Left lung (tissue), 10 donors: ENCODE measurements around the gene FBXO38. TPM values are rescaled to one million over a fixed set of nuclear protein-coding genes. Genes with fewer than 3 reads are reported as not detected.

ENCODE experiments used
- ATAC-seq: fragments of 200-7000 bp; cut with Tn5 transposase; one replicate; pipeline ENCODE4 v1.9.1; 2020; ENCODE audit warnings: moderate library complexity
- DNase-seq, 4 donors: peaks; one replicate each; pipeline ENCODE4 v3.0.0-alpha.2; 2013 to 2020
- H3K27ac ChIP-seq, 2 donors: fragments of 200-600 bp; sonication (generic) in 1 of 2; one replicate each; pipeline versions ENCODE4 v1.5.0 to v1.8.0; 2020 to 2021
- H3K27me3 ChIP-seq, 2 donors: fragments of 200-600 bp; sonication (generic) in 1 of 2; one replicate each; pipeline versions ENCODE4 v1.5.0 to v1.8.0; 2020 to 2021
- H3K36me3 ChIP-seq, 2 donors: fragments of 200-600 bp; sonication (generic) in 1 of 2; one replicate each; pipeline versions ENCODE4 v1.5.0 to v1.8.0; 2020 to 2021
- H3K4me1 ChIP-seq, 2 donors: fragments of 200-600 bp; one replicate each; pipeline ENCODE4 v1.8.0; 2021
- H3K4me3 ChIP-seq, 2 donors: fragments of 200-600 bp; sonication (generic) in 1 of 2; one replicate each; pipeline versions ENCODE4 v1.5.0 to v1.8.0; 2020 to 2021; ENCODE audit warnings: mild to moderate bottlenecking in 1 of 2
- H3K9me3 ChIP-seq, 2 donors: fragments of 200-600 bp; sonication (generic) in 1 of 2; one replicate each; pipeline versions ENCODE4 v1.5.0 to v1.8.0; 2020 to 2021
- intact Hi-C, 2 donors: fragments of 100-400 bp; cut with DNase I; formaldehyde crosslinking; loops; one replicate each; pipeline versions ENCODE4 v1.11.2 to v1.14.2; 2022
- polyA plus RNA-seq, 6 donors: library from polyadenylated mRNA; unstranded; fragments of 120-200 nt; gene quantifications; one replicate each; pipeline ENCODE4 v1.2.1, GENCODE V29; 2013; ENCODE audit not compliant: insufficient read length in 6 of 6
- total RNA-seq, 2 donors: library from RNA; stranded (reverse); fragmentation: NEBNext Ultra II Directional; extraction: Animal tissue kit (Norgen Biotek cat#: 25700); gene quantifications; one replicate each; pipeline ENCODE4 v1.2.1, GENCODE V29; 2021
- TF ChIP-seq, protein P1 (sequence below), 2 donors: fragments of 200-600 bp; sonication (generic) in 1 of 2; IDR thresholded peaks; one replicate each; pipeline versions ENCODE4 v1.5.0 to v1.8.0; 2021; ENCODE audit warnings: antibody characterized with exemption in 2 of 2
- donor health status: DM: no; HTN: yes; CAD: no.
- donor health status: DM: no; HTN: no; CAD: no.

FBXO38 gene
- total and polyA plus RNA-seq, 8 donors = 45.0 to 72.9 (median 52.8) TPM

DNA sequence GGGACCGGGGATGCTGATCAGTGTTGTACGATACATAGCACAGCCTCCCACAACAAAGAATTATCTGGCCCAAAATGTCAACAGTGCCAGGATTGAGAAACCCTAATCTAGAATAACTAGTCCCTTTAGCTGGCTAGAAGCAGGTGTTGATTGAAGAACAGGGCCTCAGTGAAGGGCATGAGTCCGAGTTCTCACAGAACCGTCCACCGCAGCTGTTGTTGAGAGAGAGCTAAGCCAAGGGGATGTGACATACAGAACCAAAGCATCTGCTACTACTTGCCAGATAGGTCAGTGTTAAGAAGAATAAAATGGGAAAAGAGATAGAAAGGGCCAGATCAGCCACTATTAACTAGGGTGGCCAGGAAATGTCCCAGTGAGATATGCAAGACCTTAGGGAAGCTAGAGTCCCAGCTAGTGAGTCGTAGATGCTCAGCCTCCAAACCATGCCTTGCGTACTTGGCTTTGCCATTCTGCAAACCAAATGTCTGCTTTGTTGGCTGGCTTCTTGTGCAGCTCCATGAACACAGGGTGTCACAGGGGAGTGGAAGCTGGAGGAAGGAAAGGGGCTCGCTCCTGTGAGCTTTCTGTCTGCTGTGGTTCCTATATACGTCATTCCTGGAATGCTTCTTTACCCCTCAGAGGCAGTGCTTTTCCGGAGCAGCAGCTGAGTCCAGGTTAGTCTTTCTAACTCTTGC lies 68.9 kb downstream of the FBXO38 start:
- Histone ChIP-seq H3K4me1 (no peaks in the 10 kb centered on the region), H3K27ac (no peak overlapping the region), H3K4me3 (no peak overlapping the region), H3K36me3 (no peaks in the 10 kb centered on the region), H3K9me3 (no peaks in the 10 kb centered on the region), H3K27me3 (no peaks in the 10 kb centered on the region)
- TF ChIP-seq, protein P1, sequence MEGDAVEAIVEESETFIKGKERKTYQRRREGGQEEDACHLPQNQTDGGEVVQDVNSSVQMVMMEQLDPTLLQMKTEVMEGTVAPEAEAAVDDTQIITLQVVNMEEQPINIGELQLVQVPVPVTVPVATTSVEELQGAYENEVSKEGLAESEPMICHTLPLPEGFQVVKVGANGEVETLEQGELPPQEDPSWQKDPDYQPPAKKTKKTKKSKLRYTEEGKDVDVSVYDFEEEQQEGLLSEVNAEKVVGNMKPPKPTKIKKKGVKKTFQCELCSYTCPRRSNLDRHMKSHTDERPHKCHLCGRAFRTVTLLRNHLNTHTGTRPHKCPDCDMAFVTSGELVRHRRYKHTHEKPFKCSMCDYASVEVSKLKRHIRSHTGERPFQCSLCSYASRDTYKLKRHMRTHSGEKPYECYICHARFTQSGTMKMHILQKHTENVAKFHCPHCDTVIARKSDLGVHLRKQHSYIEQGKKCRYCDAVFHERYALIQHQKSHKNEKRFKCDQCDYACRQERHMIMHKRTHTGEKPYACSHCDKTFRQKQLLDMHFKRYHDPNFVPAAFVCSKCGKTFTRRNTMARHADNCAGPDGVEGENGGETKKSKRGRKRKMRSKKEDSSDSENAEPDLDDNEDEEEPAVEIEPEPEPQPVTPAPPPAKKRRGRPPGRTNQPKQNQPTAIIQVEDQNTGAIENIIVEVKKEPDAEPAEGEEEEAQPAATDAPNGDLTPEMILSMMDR (IDR thresholded peaks at IDR 0.05) = no peak
- ATAC-seq = no peak
- intact Hi-C loops = no loop called here
- no peak for DNase-seq

DNA sequence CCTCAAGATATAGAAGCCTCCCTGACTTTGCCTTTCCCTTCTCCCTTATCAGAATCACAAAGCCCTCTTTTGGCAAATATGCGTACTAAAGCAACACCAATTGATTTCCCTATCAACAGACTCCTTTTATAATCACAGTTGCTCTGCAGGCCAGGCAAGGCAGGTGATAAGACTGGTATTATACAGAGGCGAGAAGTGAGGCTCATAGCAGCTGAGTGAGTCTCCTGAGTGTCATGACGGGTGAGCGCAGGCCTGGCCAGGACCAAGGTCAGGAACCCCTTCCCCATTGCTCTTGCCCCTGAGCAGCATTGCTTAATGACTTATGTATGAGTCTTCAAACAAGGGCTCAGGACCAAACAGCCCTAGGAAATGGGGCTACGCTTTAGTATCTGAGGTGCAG lies 70.8 kb downstream of the FBXO38 start:
- ATAC-seq = no peak
- TF ChIP-seq, protein P1 (IDR thresholded peaks at IDR 0.05) = no peak
- intact Hi-C loops = no loop called here
- H3K36me3 ChIP-seq = no peaks in the 10 kb centered on the region
- H3K27me3 ChIP-seq = no peaks in the 10 kb centered on the region
- no peak for DNase-seq
- no peaks in the 10 kb centered on the region for H3K4me1 ChIP-seq
- H3K27ac ChIP-seq = no peak overlapping the region
- no peaks in the 10 kb centered on the region for H3K9me3 ChIP-seq
- H3K4me3 ChIP-seq = no peak overlapping the region

DNA sequence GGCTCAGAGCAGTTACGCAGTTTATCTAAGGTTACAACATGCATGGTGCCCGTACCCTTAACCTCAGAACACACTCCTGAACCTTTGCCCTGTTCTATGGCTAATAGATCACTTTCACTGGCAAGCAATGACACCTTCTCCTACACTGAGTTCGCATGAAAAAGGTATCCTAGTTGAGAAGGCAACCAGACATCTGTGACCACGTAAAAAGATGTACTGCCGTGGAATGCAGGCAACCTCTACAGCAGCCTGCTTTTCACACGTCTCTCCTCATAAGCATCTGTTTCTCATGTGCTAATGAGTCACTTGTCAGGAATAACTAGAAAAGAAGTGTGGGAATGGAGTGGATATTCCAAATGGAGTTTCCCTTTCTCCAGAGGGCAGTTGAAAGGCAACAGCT lies 71.4 kb downstream of the FBXO38 start:
- DNase-seq = no peak
- Histone ChIP-seq H3K4me1 (no peaks in the 10 kb centered on the region), H3K27ac (no peak overlapping the region), H3K9me3 (no peaks in the 10 kb centered on the region), H3K36me3 (no peaks in the 10 kb centered on the region), H3K27me3 (no peaks in the 10 kb centered on the region), H3K4me3 (no peak overlapping the region)
- TF ChIP-seq, protein P1 (IDR thresholded peaks at IDR 0.05) = no peak
- no peak for ATAC-seq
- intact Hi-C loops = no loop called here

DNA sequence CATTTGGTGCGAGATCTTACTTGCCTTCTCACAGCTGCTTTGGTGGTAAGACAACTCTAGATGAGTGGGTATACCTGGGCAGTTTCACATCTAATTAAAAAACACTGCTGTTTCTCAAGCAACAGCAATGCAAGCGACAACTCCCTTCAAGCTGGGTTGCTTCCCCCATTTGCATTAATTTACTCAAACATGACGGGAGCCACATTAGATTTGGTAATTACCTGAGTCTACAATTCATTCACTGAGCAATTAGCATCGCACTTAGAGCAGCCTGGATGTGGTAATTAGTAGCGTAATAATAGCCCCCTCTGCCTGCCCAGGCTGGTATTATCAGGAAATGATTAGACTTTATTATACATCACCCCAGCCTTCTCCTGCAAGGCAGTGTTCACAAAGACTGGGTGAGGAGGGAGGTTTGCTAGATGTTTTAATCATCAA lies 73.4 kb downstream of the FBXO38 start:
- intact Hi-C loops = no loop called here
- H3K36me3 ChIP-seq = no peaks in the 10 kb centered on the region
- ATAC-seq = peak; percentile 29
- TF ChIP-seq, protein P1 (IDR thresholded peaks at IDR 0.05) = no peak
- no peak overlapping the region for H3K4me3 ChIP-seq
- no peaks in the 10 kb centered on the region for H3K9me3 ChIP-seq
- no peaks in the 10 kb centered on the region for H3K27me3 ChIP-seq
- DNase-seq = no peak
- no peaks in the 10 kb centered on the region for H3K4me1 ChIP-seq
- no peak overlapping the region for H3K27ac ChIP-seq

DNA sequence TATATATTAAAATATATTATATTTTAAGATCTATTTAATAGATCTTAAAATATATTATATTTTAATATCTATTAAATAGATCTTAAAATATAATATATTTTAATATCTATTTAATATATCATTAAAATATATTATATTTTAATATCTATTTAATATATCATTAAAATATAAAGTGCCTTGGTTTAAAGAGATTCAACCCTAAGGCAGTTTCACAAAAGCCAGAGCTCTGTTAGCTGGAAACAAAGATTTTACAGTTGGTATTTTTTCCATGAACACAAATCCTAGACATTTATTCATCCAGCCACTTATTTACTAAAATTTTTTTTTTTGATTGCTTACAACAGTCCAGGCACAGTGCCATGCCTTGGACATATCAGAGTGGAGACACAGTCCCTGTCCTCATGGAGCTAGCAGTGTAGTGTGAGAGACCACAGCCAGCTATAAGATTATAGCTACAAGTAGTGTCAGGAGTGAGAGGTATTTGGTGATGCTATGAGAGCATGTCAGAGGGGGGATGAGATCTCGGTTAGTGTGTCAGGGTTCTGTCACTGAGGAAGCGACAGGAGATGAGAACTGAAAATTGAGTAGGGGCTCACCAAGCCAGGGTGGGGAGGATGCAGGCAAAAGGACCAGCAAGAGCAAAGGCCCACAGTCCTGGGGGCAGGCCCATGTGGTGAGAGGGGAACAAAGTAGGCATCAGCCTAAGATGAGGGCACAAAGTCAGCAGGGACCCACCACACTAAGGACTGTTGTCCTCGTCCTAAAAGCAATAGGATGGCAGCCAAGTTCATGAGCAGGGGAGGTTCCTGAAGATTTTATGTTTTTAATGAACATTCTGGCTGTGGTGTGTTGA lies 74.5 kb downstream of the FBXO38 start:
- no peak for DNase-seq
- TF ChIP-seq, protein P1 (IDR thresholded peaks at IDR 0.05) = no peak
- intact Hi-C loops = no loop called here
- H3K4me3 ChIP-seq = no peak overlapping the region
- ATAC-seq = no peak
- no peaks in the 10 kb centered on the region for H3K36me3 ChIP-seq
- no peaks in the 10 kb centered on the region for H3K9me3 ChIP-seq
- H3K27ac ChIP-seq = no peak overlapping the region
- H3K27me3 ChIP-seq = no peaks in the 10 kb centered on the region
- no peaks in the 10 kb centered on the region for H3K4me1 ChIP-seq
